GM12872 (cell line): ENCODE results near the gene VAV2.

Source experiments
- TF ChIP-seq, protein P1 (sequence below): IDR thresholded peaks from 3 replicates; pipeline ENCODE4 v1.5.1; 2011; ENCODE audit warnings: low read depth, mild to moderate bottlenecking, low read length, moderate library complexity; ENCODE audit not compliant: insufficient read depth

VAV2 gene

DNA sequence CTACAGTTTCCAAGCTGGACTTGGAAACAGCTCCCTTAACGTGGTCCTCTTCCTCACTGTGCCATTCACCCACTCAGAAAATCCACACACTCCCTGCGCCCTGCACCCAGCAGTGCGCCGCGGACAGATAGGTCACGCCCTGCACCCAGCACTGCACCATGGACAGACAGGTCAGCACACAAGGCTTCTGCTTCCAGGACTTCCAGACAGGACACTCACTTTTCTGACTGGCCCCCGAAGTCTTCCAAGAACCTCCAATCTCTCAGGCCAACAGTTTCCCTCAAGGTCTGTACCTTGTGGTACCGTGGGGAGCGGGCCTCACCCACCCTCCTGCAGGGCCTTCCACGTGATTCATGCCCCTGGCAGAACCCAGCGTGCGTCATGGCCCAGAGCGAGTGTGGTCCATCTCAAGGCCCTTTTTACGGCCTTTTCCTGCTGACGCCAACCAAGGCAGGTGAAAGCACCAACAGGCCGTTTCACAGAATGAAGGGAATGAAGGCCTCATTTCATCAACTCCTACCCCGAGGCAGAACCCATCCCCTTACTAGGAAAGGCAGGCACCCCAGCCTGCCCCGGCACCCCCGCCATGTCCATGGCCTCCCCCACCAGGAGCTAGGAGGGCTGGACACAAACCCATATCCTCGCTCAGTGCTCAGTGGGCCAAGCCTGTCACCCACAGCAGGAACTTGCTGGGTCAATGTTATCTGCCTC is 17.3 kb downstream of the VAV2 start:
- TF ChIP-seq, protein P1, sequence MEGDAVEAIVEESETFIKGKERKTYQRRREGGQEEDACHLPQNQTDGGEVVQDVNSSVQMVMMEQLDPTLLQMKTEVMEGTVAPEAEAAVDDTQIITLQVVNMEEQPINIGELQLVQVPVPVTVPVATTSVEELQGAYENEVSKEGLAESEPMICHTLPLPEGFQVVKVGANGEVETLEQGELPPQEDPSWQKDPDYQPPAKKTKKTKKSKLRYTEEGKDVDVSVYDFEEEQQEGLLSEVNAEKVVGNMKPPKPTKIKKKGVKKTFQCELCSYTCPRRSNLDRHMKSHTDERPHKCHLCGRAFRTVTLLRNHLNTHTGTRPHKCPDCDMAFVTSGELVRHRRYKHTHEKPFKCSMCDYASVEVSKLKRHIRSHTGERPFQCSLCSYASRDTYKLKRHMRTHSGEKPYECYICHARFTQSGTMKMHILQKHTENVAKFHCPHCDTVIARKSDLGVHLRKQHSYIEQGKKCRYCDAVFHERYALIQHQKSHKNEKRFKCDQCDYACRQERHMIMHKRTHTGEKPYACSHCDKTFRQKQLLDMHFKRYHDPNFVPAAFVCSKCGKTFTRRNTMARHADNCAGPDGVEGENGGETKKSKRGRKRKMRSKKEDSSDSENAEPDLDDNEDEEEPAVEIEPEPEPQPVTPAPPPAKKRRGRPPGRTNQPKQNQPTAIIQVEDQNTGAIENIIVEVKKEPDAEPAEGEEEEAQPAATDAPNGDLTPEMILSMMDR, result no peak

DNA sequence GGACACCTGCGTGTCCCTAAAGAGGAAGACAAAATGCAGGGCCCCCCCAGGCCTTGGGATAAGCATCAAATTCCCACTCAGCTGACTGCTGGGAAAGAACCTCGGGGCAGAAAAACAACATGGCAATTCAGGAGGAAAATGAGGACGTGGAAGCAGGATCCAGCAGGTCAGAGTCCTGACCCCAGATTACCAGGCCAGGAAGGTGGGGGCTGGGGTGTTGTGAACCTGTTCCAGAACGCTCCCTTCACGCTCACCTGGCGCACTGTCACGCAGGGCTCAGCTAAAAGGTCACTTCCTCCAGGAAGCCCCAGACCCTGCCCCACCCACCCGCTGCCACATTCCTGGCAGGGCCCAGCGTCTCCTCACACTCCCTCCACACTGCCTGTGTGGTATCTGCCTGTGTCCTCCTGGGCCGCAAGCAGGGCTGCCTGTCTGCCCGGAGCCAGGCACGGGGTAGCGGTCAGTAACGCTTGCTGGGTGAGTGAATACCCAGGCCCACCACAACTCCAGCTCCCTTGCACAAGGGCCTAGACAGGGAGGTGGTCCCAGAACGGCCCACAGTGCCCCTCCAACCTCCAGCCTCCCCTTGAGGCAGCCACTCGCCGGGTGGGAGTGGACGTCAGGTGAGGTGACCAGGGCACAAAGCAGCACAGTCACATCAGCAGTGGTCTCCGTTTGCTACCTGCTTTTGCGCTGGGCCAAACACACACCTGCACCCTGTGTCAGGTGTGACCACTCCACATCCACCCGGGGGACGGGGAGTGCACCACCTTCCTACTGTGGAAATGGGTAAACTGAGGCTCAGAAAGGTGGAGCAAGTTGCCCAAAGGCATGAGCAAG is 18.1 kb downstream of the VAV2 start:
- TF ChIP-seq, protein P1, result no peak

DNA sequence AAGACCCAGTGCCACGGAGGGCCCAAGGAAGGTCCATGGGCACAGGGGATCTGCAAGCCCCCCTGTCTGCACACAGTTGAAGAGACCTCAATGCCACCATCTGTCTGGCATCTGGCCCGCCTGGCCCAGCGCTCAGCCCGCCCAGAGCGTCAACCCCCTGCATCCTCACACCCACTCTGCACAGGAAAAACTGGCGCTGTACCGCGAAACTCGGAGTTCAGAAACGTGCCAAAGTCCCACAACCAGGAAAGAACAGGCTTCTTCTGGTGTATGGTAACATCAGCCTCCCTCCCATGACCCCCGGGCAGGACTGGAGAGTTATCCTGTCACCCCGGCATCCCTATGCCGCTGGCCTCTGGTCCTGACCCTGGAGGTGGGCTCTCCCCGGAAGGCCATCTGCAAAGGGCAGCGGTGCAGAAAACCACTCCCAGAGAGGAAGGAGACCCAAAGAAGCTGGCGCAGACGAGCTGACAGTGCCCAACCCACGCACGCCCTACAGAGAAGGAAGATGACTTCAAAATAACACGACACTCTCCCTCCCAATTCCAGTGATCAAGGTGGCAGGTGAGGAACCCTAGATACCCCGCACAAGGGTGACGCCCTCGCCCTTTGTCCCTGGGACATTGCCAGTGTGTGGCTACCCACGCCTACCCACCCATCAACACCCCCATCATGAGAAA is 18.9 kb downstream of the VAV2 start:
- TF ChIP-seq, protein P1, result no peak

DNA sequence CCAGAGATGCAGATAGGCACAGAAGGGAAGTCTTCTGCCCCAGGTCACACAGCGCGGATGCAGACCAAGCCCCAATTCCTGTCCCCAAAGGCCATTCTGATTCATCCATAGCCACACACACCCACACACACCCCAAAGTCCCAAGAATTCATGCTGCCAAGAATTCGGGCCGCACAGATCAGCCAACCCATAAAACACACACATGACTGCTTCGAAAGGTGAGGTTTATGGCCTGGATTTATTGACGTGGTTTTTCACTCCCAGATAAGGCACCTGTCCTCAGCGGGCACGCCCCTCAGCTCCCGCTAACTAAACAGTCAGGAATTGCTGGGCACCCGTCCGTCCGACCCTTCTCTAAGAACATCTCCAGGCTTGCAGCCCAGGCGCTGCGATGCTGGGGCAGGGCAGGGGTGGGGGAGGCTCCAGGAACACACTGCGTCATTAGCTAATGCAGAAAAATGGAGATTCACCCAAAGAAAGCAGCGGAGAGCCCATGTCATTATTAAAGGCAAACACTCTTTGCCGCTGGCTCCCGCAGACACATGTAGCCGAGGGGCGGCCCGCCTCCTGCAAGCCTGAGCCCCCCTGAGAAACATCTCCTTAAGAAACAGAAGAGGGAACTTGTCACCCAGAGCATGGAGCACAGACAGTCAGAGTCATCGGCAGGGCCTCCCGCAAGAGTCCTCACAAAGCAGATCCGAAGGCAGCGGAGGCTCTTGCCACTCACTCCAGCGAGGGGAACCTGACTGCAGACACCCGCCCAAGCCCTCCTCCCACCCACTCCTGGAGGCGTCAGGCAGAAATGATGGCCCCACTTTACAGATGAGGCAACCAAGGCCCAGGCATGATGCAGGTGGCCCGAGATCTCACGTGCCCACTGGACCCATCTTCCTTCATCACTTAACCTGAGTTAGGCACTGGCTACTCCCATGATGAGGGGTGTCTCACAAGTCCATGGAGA is 19.9 kb downstream of the VAV2 start:
- TF ChIP-seq, protein P1, result no peak

- TF ChIP-seq, protein P1, result no peak
Observed at GRCh38 chr9:133971121-133971951, 20.8 kb downstream of the VAV2 start.

DNA sequence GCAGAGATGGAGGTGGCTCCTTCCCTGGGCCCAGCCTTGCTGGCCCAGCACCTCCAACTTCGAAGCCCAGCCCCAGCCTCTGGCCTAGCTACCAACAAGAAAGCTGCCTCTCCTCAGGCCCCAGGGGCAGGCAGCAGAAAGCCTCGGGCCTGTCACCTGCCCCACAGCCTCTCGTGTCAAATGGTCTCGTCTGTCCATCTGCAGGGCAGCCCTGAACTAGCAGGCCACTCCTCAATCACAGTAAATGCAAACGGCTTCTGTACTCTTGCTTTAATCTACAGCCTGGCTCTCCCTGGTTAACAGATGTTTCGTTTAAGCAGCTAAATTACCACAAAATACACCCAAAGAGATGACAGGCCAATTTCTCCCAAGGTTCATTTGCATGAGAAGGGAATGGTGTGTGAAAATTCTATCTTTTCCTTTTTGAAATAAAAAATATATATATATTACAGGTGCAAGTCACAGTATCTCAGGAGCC is 21.5 kb downstream of the VAV2 start:
- TF ChIP-seq, protein P1, result no peak
